Measurements from ENCODE around the gene ADAMTS2. TPM values are rescaled to one million over a fixed set of nuclear protein-coding genes. Genes with fewer than 3 reads are reported as not detected.

ADAMTS2 gene
- total and polyA plus RNA-seq, 4 donors = 12.5 to 27.1 (median 19.7) TPM

- no peak for DNase-seq (ENCODE audit: low read depth in 4 of 6, low spot score in 6 of 6)
- peaks cover 63% of the 10 kb centered on the region for H3K36me3 ChIP-seq (ENCODE audit: control insufficient read depth, insufficient read depth, low read length)
- H3K4me1 ChIP-seq (ENCODE audit: control insufficient read depth, insufficient read depth, low read length) = no peaks in the 10 kb centered on the region
- H3K27me3 ChIP-seq (ENCODE audit: control insufficient read depth, insufficient read depth, low read length) = no peaks in the 10 kb centered on the region
- H3K27ac ChIP-seq (ENCODE audit: low read depth, low read length) = no peak overlapping the region
- 93% methylated on average over 24 of the region's 25 CpGs for WGBS (ENCODE audit: insufficient coverage)
- no peak overlapping the region for H3K4me3 ChIP-seq (ENCODE audit: low read depth, low read length)
- H3K9me3 ChIP-seq (ENCODE audit: control insufficient read depth, insufficient read depth, low read length) = peaks cover 1% of the 10 kb centered on the region
Measured at GRCh38 chr5:179125789-179126505, 219.3 kb downstream of the ADAMTS2 start.

GRCh38 chr5:179124853-179125788 is 220.1 kb downstream of the ADAMTS2 start:
- Histone ChIP-seq H3K36me3 (ENCODE audit: control insufficient read depth, insufficient read depth, low read length) (peaks cover 61% of the 10 kb centered on the region), H3K27me3 (ENCODE audit: control insufficient read depth, insufficient read depth, low read length) (no peaks in the 10 kb centered on the region), H3K4me3 (ENCODE audit: low read depth, low read length) (no peak overlapping the region), H3K27ac (ENCODE audit: low read depth, low read length) (no peak overlapping the region), H3K9me3 (ENCODE audit: control insufficient read depth, insufficient read depth, low read length) (peaks cover 1% of the 10 kb centered on the region), H3K4me1 (ENCODE audit: control insufficient read depth, insufficient read depth, low read length) (no peaks in the 10 kb centered on the region)
- DNase-seq (ENCODE audit: low read depth in 4 of 6, low spot score in 6 of 6) = no peak
- 91% methylated on average over 43 of the region's 43 CpGs for WGBS (ENCODE audit: insufficient coverage)

- Histone ChIP-seq H3K27ac (ENCODE audit: low read depth, low read length) (no peak overlapping the region), H3K36me3 (ENCODE audit: control insufficient read depth, insufficient read depth, low read length) (peaks cover 54% of the 10 kb centered on the region), H3K9me3 (ENCODE audit: control insufficient read depth, insufficient read depth, low read length) (peaks cover 1% of the 10 kb centered on the region), H3K4me3 (ENCODE audit: low read depth, low read length) (no peak overlapping the region), H3K27me3 (ENCODE audit: control insufficient read depth, insufficient read depth, low read length) (no peaks in the 10 kb centered on the region), H3K4me1 (ENCODE audit: control insufficient read depth, insufficient read depth, low read length) (no peaks in the 10 kb centered on the region)
- no peak for DNase-seq (ENCODE audit: low read depth in 4 of 6, low spot score in 6 of 6)
- 93% methylated on average over 21 of the region's 21 CpGs for WGBS (ENCODE audit: insufficient coverage)
Measured at GRCh38 chr5:179124273-179124852, 220.9 kb downstream of the ADAMTS2 start.

- no peak overlapping the region for H3K27ac ChIP-seq (ENCODE audit: low read depth, low read length)
- 88% methylated on average over 16 of the region's 19 CpGs for WGBS (ENCODE audit: insufficient coverage)
- H3K36me3 ChIP-seq (ENCODE audit: control insufficient read depth, insufficient read depth, low read length) = peaks cover 54% of the 10 kb centered on the region
- H3K27me3 ChIP-seq (ENCODE audit: control insufficient read depth, insufficient read depth, low read length) = no peaks in the 10 kb centered on the region
- peaks cover 1% of the 10 kb centered on the region for H3K9me3 ChIP-seq (ENCODE audit: control insufficient read depth, insufficient read depth, low read length)
- no peaks in the 10 kb centered on the region for H3K4me1 ChIP-seq (ENCODE audit: control insufficient read depth, insufficient read depth, low read length)
- DNase-seq (ENCODE audit: low read depth in 4 of 6, low spot score in 6 of 6) = no peak
- H3K4me3 ChIP-seq (ENCODE audit: low read depth, low read length) = no peak overlapping the region
Measured at GRCh38 chr5:179123491-179124272, 221.6 kb downstream of the ADAMTS2 start.

- H3K4me1 ChIP-seq (ENCODE audit: control insufficient read depth, insufficient read depth, low read length) = no peaks in the 10 kb centered on the region
- WGBS (ENCODE audit: insufficient coverage) = 79% methylated on average over 2 of the region's 2 CpGs
- no peak for DNase-seq (ENCODE audit: low read depth in 4 of 6, low spot score in 6 of 6)
- H3K27me3 ChIP-seq (ENCODE audit: control insufficient read depth, insufficient read depth, low read length) = no peaks in the 10 kb centered on the region
- no peak overlapping the region for H3K27ac ChIP-seq (ENCODE audit: low read depth, low read length)
- no peak overlapping the region for H3K4me3 ChIP-seq (ENCODE audit: low read depth, low read length)
- H3K9me3 ChIP-seq (ENCODE audit: control insufficient read depth, insufficient read depth, low read length) = peaks cover 1% of the 10 kb centered on the region
- H3K36me3 ChIP-seq (ENCODE audit: control insufficient read depth, insufficient read depth, low read length) = peaks cover 54% of the 10 kb centered on the region
Measured at GRCh38 chr5:179123109-179123426, 222.2 kb downstream of the ADAMTS2 start.

GRCh38 chr5:179122411-179123108 is 222.7 kb downstream of the ADAMTS2 start:
- DNase-seq (ENCODE audit: low read depth in 4 of 6, low spot score in 6 of 6) = no peak
- 90% methylated on average over 18 of the region's 19 CpGs for WGBS (ENCODE audit: insufficient coverage)
- no peak overlapping the region for H3K27ac ChIP-seq (ENCODE audit: low read depth, low read length)
- peaks cover 51% of the 10 kb centered on the region for H3K36me3 ChIP-seq (ENCODE audit: control insufficient read depth, insufficient read depth, low read length)
- peaks cover 1% of the 10 kb centered on the region for H3K9me3 ChIP-seq (ENCODE audit: control insufficient read depth, insufficient read depth, low read length)
- H3K27me3 ChIP-seq (ENCODE audit: control insufficient read depth, insufficient read depth, low read length) = no peaks in the 10 kb centered on the region
- no peaks in the 10 kb centered on the region for H3K4me1 ChIP-seq (ENCODE audit: control insufficient read depth, insufficient read depth, low read length)
- H3K4me3 ChIP-seq (ENCODE audit: low read depth, low read length) = no peak overlapping the region

- no peak for DNase-seq (ENCODE audit: low read depth in 4 of 6, low spot score in 6 of 6)
- no peaks in the 10 kb centered on the region for H3K27me3 ChIP-seq (ENCODE audit: control insufficient read depth, insufficient read depth, low read length)
- H3K36me3 ChIP-seq (ENCODE audit: control insufficient read depth, insufficient read depth, low read length) = peaks cover 42% of the 10 kb centered on the region
- 92% methylated on average over 25 of the region's 25 CpGs for WGBS (ENCODE audit: insufficient coverage)
- no peak overlapping the region for H3K4me3 ChIP-seq (ENCODE audit: low read depth, low read length)
- no peaks in the 10 kb centered on the region for H3K4me1 ChIP-seq (ENCODE audit: control insufficient read depth, insufficient read depth, low read length)
- no peak overlapping the region for H3K27ac ChIP-seq (ENCODE audit: low read depth, low read length)
- peaks cover 1% of the 10 kb centered on the region for H3K9me3 ChIP-seq (ENCODE audit: control insufficient read depth, insufficient read depth, low read length)
Measured at GRCh38 chr5:179121667-179122111, 223.6 kb downstream of the ADAMTS2 start.

- Histone ChIP-seq H3K27me3 (ENCODE audit: control insufficient read depth, insufficient read depth, low read length) (no peaks in the 10 kb centered on the region), H3K4me1 (ENCODE audit: control insufficient read depth, insufficient read depth, low read length) (no peaks in the 10 kb centered on the region), H3K36me3 (ENCODE audit: control insufficient read depth, insufficient read depth, low read length) (peaks cover 36% of the 10 kb centered on the region), H3K9me3 (ENCODE audit: control insufficient read depth, insufficient read depth, low read length) (peaks cover 1% of the 10 kb centered on the region), H3K4me3 (ENCODE audit: low read depth, low read length) (no peak overlapping the region), H3K27ac (ENCODE audit: low read depth, low read length) (no peak overlapping the region)
- 81% methylated on average over 63 of the region's 75 CpGs for WGBS (ENCODE audit: insufficient coverage)
- no peak for DNase-seq (ENCODE audit: low read depth in 4 of 6, low spot score in 6 of 6)
Measured at GRCh38 chr5:179120951-179121666, 224.2 kb downstream of the ADAMTS2 start.

Measured in spinal cord (tissue), 10 donors.